A673 (cell line): ENCODE results near the gene PSMB9. TPM values are rescaled to one million over a fixed set of nuclear protein-coding genes. Genes with fewer than 3 reads are reported as not detected.

ENCODE experiments used
- BruUV-seq: library from RNA; stranded (reverse); fragments of 400-500 nt; replicated peaks from 2 replicates; lab custom pipeline; 2021; lab: Mats Ljungman, UMichigan
- CTCF ChIA-PET: fragments of 300-600 bp; sonication (Branson Sonifier 250); formaldehyde crosslinking; loops from one replicate; lab custom pipeline; 2022; ENCODE audit warnings: antibody characterized with exemption; lab: Charles Lee
- POLR2A ChIA-PET: fragments of 300-600 bp; sonication (Branson Sonifier 250); formaldehyde crosslinking; loops from one replicate; lab custom pipeline; 2022; ENCODE audit warnings: antibody characterized with exemption; ENCODE audit not compliant: low non-redundant PET; lab: Charles Lee
- DNase-seq: peaks from one replicate; pipeline ENCODE4 v3.0.0-alpha.2; 2015; ENCODE audit warnings: low spot score
- H3K27ac ChIP-seq: fragments of 200-600 bp; sonication (generic); 2 replicates; pipeline ENCODE4 v1.5.1; 2016; ENCODE audit warnings: mixed run types, low read depth, mild to moderate bottlenecking, mixed read lengths, antibody characterized with exemption, low read length; ENCODE audit not compliant: poor library complexity, severe bottlenecking
- H3K27me3 ChIP-seq: fragments of 200-600 bp; sonication (generic); replicated peaks from 2 replicates; pipeline ENCODE4 v1.6.1; 2017; ENCODE audit warnings: mixed run types, low read depth, mild to moderate bottlenecking, mixed read lengths, antibody characterized with exemption, low read length; ENCODE audit not compliant: insufficient read depth, poor library complexity
- H3K36me3 ChIP-seq: fragments of 200-600 bp; sonication (generic); 2 replicates; pipeline ENCODE4 v1.6.1; 2016; ENCODE audit warnings: mixed run types, mild to moderate bottlenecking, mixed read lengths, antibody characterized with exemption, low read length; ENCODE audit not compliant: insufficient read depth, poor library complexity, severe bottlenecking
- H3K4me1 ChIP-seq: fragments of 200-600 bp; sonication (generic); 2 replicates; pipeline ENCODE4 v1.6.1; 2017; ENCODE audit warnings: mixed run types, mild to moderate bottlenecking, mixed read lengths, antibody characterized with exemption, low read length; ENCODE audit not compliant: insufficient read depth, poor library complexity, severe bottlenecking
- H3K4me3 ChIP-seq: fragments of 200-600 bp; sonication (generic); 2 replicates; pipeline ENCODE4 v1.5.1; 2016; ENCODE audit warnings: low read depth, mixed run types, mild to moderate bottlenecking, mixed read lengths, low read length; ENCODE audit not compliant: poor library complexity, severe bottlenecking
- H3K9me3 ChIP-seq: fragments of 200-600 bp; sonication (generic); 2 replicates; pipeline ENCODE4 v1.6.1; 2016; ENCODE audit warnings: mixed run types, low read depth, mild to moderate bottlenecking, mixed read lengths, antibody characterized with exemption, low read length; ENCODE audit not compliant: poor library complexity, severe bottlenecking
- EZH2 ChIP-seq: fragments of 200-600 bp; sonication (generic); IDR thresholded peaks from 2 replicates; pipeline ENCODE4 v1.6.1; 2017; ENCODE audit warnings: borderline replicate concordance, low read depth, mild to moderate bottlenecking, mixed read lengths, antibody characterized with exemption, low read length; ENCODE audit not compliant: poor library complexity, severe bottlenecking
- intact Hi-C: fragments of 100-400 bp; cut with micrococcal nuclease; formaldehyde crosslinking; loops from one replicate; pipeline ENCODE4 v1.10.0; 2022; ENCODE audit not compliant: unreplicated experiment
- total RNA-seq: library from RNA; stranded (reverse); gene quantifications from 2 replicates; pipeline ENCODE4 v1.2.3, GENCODE V29; 2021
- TF ChIP-seq, protein P1 (sequence below): fragments of 300-800, 200-600 bp; sonication (generic); conservative IDR thresholded peaks from 2 replicates; pipeline ENCODE4 v1.5.1; 2017; ENCODE audit warnings: low read depth, mild to moderate bottlenecking, antibody characterized with exemption, low read length, moderate library complexity, mixed read lengths

The PSMB9 gene
- total RNA-seq, 1 experiment from 2014 or later = 6.8 TPM

DNA sequence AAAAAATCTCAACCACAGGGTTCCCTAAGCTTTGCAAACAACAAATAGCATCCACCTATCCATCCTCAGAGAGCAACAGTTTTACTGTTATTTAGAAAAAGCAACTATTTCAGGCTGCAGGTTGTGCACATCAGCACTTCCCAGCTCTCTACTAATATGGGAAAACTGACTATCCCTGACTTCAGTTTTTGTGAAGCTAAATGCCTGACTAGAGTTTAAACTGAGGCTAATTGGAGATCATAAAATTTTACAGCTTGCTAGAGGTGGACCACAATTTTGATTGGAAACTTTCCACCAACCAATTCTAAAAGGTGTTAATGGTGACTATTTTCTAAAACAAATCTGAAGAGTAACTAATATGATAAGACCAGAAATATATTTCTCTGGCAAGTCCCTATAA lies 50.0 kb downstream of the PSMB9 start:
- Histone ChIP-seq H3K4me1 (no peaks in the 10 kb centered on the region), H3K27me3 (no peaks in the 10 kb centered on the region), H3K27ac (no peak overlapping the region), H3K9me3 (no peaks in the 10 kb centered on the region), H3K4me3 (no peak overlapping the region), H3K36me3 (peaks cover 4% of the 10 kb centered on the region)
- intact Hi-C loops = no loop called here
- TF ChIP-seq EZH2 = no peak
- TF ChIP-seq, protein P1, sequence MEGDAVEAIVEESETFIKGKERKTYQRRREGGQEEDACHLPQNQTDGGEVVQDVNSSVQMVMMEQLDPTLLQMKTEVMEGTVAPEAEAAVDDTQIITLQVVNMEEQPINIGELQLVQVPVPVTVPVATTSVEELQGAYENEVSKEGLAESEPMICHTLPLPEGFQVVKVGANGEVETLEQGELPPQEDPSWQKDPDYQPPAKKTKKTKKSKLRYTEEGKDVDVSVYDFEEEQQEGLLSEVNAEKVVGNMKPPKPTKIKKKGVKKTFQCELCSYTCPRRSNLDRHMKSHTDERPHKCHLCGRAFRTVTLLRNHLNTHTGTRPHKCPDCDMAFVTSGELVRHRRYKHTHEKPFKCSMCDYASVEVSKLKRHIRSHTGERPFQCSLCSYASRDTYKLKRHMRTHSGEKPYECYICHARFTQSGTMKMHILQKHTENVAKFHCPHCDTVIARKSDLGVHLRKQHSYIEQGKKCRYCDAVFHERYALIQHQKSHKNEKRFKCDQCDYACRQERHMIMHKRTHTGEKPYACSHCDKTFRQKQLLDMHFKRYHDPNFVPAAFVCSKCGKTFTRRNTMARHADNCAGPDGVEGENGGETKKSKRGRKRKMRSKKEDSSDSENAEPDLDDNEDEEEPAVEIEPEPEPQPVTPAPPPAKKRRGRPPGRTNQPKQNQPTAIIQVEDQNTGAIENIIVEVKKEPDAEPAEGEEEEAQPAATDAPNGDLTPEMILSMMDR = no peak
- ChIA-PET POLR2A (no interaction called here), CTCF (no interaction called here)
- BruUV-seq = no TSS peak
- DNase-seq = no peak

DNA sequence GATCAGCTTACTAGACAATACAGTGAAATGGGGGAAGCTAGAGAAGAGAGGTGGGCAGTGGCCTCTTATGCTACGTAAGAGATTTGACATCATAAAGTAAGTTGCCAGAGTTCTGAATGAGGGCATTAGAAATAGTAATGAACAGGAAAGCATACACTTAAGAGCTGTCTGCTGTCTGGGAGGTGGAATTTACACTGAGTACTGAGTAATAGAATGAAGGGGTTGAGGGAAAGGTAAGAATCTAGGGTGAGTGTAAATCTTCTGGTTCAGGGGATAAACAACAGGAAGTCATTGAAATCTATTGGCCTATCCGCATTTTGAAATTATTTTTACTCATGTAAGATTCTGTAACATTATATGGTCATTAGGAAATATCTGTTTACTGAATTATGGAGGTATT lies 51.1 kb downstream of the PSMB9 start:
- CTCF ChIA-PET = interaction anchor here (0.6 to 0.8 kb wide), 2 partner anchors 11 to 28 kb away, joined by 3 to 8 read pairs; no protein-coding TSS in a partner anchor
- Histone ChIP-seq H3K27ac (no peak overlapping the region), H3K4me3 (no peak overlapping the region), H3K4me1 (no peaks in the 10 kb centered on the region), H3K27me3 (no peaks in the 10 kb centered on the region), H3K9me3 (no peaks in the 10 kb centered on the region), H3K36me3 (peaks cover 4% of the 10 kb centered on the region)
- POLR2A ChIA-PET = no interaction called here
- DNase-seq = no peak
- no peak for TF ChIP-seq EZH2
- TF ChIP-seq, protein P1 = no peak
- BruUV-seq = no TSS peak
- intact Hi-C loops = no loop called here

DNA sequence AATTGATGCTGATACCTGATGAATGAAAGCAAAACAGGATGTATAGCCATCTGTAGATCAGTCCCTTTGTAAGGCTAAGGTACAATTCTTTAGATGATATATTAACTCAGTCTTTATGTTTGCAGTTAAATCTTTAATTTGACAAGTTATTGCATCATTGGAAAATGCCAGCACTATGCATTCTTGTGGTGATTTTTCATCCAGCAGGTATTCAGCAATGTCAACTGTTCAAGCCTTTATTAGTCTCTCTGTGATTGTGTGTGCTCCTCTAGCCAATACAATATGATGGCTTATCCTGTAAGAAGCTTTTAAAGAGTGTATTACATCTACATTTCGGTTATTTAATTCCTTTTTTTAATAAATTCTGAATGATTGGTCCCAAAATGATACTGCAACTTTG lies 52.5 kb downstream of the PSMB9 start:
- Histone ChIP-seq H3K36me3 (no peaks in the 10 kb centered on the region), H3K4me1 (no peaks in the 10 kb centered on the region), H3K27me3 (no peaks in the 10 kb centered on the region), H3K27ac (no peak overlapping the region), H3K4me3 (no peak overlapping the region), H3K9me3 (no peaks in the 10 kb centered on the region)
- BruUV-seq = no TSS peak
- intact Hi-C loops = no loop called here
- POLR2A ChIA-PET = no interaction called here
- DNase-seq = no peak
- CTCF ChIA-PET = no interaction called here
- no peak for TF ChIP-seq EZH2
- TF ChIP-seq, protein P1 = no peak
